Epithelial cell of esophagus (primary cell): ENCODE measurements around the gene PCK1.

ENCODE experiments used
- DNase-seq: peaks from one replicate; pipeline ENCODE4 v3.0.0; 2010; ENCODE audit warnings: low read depth
- H3K4me3 ChIP-seq: 2 replicates; pipeline ENCODE4 v1.5.1; 2011; ENCODE audit warnings: mild to moderate bottlenecking, low read length, control low read depth
- CTCF ChIP-seq: IDR thresholded peaks from 2 replicates; pipeline ENCODE4 v1.5.1; 2011; ENCODE audit warnings: low read depth, mild to moderate bottlenecking, low read length, control low read depth, inconsistent platforms; ENCODE audit not compliant: insufficient read depth; ENCODE audit errors: missing control alignments

The PCK1 gene

GRCh38 chr20:57571782-57572416, 11.0 kb downstream of the PCK1 start:
- no peak for TF ChIP-seq CTCF
- no peak overlapping the region for H3K4me3 ChIP-seq
- no peak for DNase-seq

- no peak for TF ChIP-seq CTCF
- no peak for DNase-seq
- H3K4me3 ChIP-seq = no peak overlapping the region
Observed at GRCh38 chr20:57573242-57573641, 12.3 kb downstream of the PCK1 start.

GRCh38 chr20:57573894-57574293, 13.0 kb downstream of the PCK1 start:
- no peak overlapping the region for H3K4me3 ChIP-seq
- TF ChIP-seq CTCF = no peak
- DNase-seq = no peak

- no peak overlapping the region for H3K4me3 ChIP-seq
- DNase-seq = no peak
- TF ChIP-seq CTCF = no peak
Observed at GRCh38 chr20:57574954-57575353, 14.0 kb downstream of the PCK1 start.

- H3K4me3 ChIP-seq = no peak overlapping the region
- no peak for TF ChIP-seq CTCF
- no peak for DNase-seq
Observed at GRCh38 chr20:57576002-57576401, 15.1 kb downstream of the PCK1 start.

GRCh38 chr20:57576617-57577550, 16.0 kb downstream of the PCK1 start:
- no peak for DNase-seq
- TF ChIP-seq CTCF = no peak
- H3K4me3 ChIP-seq = no peak overlapping the region
